ENCODE measurements around the gene HSPB9. TPM values are rescaled to one million over a fixed set of nuclear protein-coding genes. Genes with fewer than 3 reads are reported as not detected.

The HSPB9 gene
- total RNA-seq, 2 experiments from 2014 or later = not detected

GRCh38 chr17:42098730-42099399 lies 23.7 kb upstream of the HSPB9 start:
- H3K4me1 ChIP-seq (ENCODE audit: insufficient read depth, low read length) = peaks cover 13% of the 10 kb centered on the region
- POLR2A ChIA-PET = interaction anchor here (1.4 kb wide), 2 partner anchors 14 to 16 kb away, joined by 3 to 4 read pairs; partner anchors contain the start of gene DHX58
- Mint-ChIP-seq H3K4me3 (no peak overlapping the region), H3K9me3 (no peaks in the 10 kb centered on the region), H3K27me3 (peaks cover 30% of the 10 kb centered on the region), H3K27ac (no peak overlapping the region), H3K36me3 (ENCODE audit: low read depth) (no peaks in the 10 kb centered on the region), H3K4me1 (ENCODE audit: low read depth) (no peaks in the 10 kb centered on the region)
- no peak for TF ChIP-seq CTCF (IDR thresholded peaks at IDR 0.05)
- CTCF ChIA-PET = no interaction called here
- no peaks in the 10 kb centered on the region for H3K9me3 ChIP-seq (ENCODE audit: control insufficient read depth in 1 of 2, insufficient read depth in 1 of 2, low read length in 2 of 2)
- no peak overlapping the region for H3K27ac ChIP-seq (ENCODE audit: low read depth in 1 of 2, low read length in 2 of 2)
- ATAC-seq (ENCODE audit: poor library complexity) (peak; percentile 12), DNase-seq (no peak)
- peaks cover 10 to 11% of the 10 kb centered on the region in 2 experiments for H3K27me3 ChIP-seq (ENCODE audit: control insufficient read depth in 1 of 2, insufficient read depth in 2 of 2, low read length in 2 of 2)
- peaks cover 6% of the 10 kb centered on the region for H3K36me3 ChIP-seq (ENCODE audit: insufficient read depth, low read length)
- H3K4me3 ChIP-seq (ENCODE audit: low read length) = no peak overlapping the region
- intact Hi-C loops (cut with DNase I, micrococcal nuclease) = no loop called here

GRCh38 chr17:42101513-42102292 lies 20.9 kb upstream of the HSPB9 start:
- H3K4me1 Mint-ChIP-seq (ENCODE audit: low read depth) = no peaks in the 10 kb centered on the region
- H3K4me1 ChIP-seq (ENCODE audit: insufficient read depth, low read length) = peaks cover 13% of the 10 kb centered on the region
- peak; percentile 58 for ATAC-seq (ENCODE audit: poor library complexity)
- no peak overlapping the region for H3K4me3 ChIP-seq (ENCODE audit: low read length)
- POLR2A ChIA-PET = interaction anchor here (2.6 kb wide), 1 partner anchor 11 kb away, joined by 8 read pairs; the partner anchor contains the start of gene DHX58
- no peaks in the 10 kb centered on the region for H3K9me3 ChIP-seq (ENCODE audit: control insufficient read depth in 1 of 2, insufficient read depth in 1 of 2, low read length in 2 of 2)
- peaks cover 11% of the 10 kb centered on the region for H3K27me3 Mint-ChIP-seq
- CTCF ChIA-PET = interaction anchor here (0.6 to 1.2 kb wide), 14 partner anchors 9 to 286 kb away, joined by 3 to 11 read pairs (median 4); partner anchors contain the start of genes DHX58 and NKIRAS2
- no peaks in the 10 kb centered on the region for H3K9me3 Mint-ChIP-seq
- no peaks in the 10 kb centered on the region for H3K36me3 Mint-ChIP-seq (ENCODE audit: low read depth)
- DNase-seq = peak; percentile 35 to 72 (median 51)
- intact Hi-C loops (cut with DNase I, micrococcal nuclease) = no loop called here
- peaks cover 22% of the 10 kb centered on the region for H3K36me3 ChIP-seq (ENCODE audit: insufficient read depth, low read length)
- peak; percentile 80 for TF ChIP-seq CTCF (IDR thresholded peaks at IDR 0.05)
- H3K27ac Mint-ChIP-seq = no peak overlapping the region
- H3K4me3 Mint-ChIP-seq = no peak overlapping the region
- H3K27ac ChIP-seq (ENCODE audit: low read depth in 1 of 2, low read length in 2 of 2) = no peak overlapping the region
- H3K27me3 ChIP-seq (ENCODE audit: control insufficient read depth in 1 of 2, insufficient read depth in 2 of 2, low read length in 2 of 2) = peaks cover 5 to 10% of the 10 kb centered on the region in 2 experiments

GRCh38 chr17:42103221-42103954 lies 19.2 kb upstream of the HSPB9 start:
- no peaks in the 10 kb centered on the region for H3K27me3 Mint-ChIP-seq
- H3K4me3 Mint-ChIP-seq = no peak overlapping the region
- H3K36me3 Mint-ChIP-seq (ENCODE audit: low read depth) = no peaks in the 10 kb centered on the region
- Histone ChIP-seq H3K4me3 (ENCODE audit: low read length) (no peak overlapping the region), H3K9me3 (ENCODE audit: control insufficient read depth in 1 of 2, insufficient read depth in 1 of 2, low read length in 2 of 2) (no peaks in the 10 kb centered on the region), H3K27ac (ENCODE audit: low read depth in 1 of 2, low read length in 2 of 2) (no peak overlapping the region), H3K27me3 (ENCODE audit: control insufficient read depth in 1 of 2, insufficient read depth in 2 of 2, low read length in 2 of 2) (no peaks in the 10 kb centered on the region), H3K36me3 (ENCODE audit: insufficient read depth, low read length) (peaks cover 28% of the 10 kb centered on the region), H3K4me1 (ENCODE audit: insufficient read depth, low read length) (peaks cover 20% of the 10 kb centered on the region)
- ChIA-PET POLR2A (interaction anchor here (2.6 kb wide), 1 partner anchor 9 kb away, joined by 8 read pairs; the partner anchor contains the start of gene DHX58), CTCF (no interaction called here)
- DNase-seq = no peak
- ATAC-seq (ENCODE audit: poor library complexity) = no peak
- no peak for TF ChIP-seq CTCF (IDR thresholded peaks at IDR 0.05)
- no peaks in the 10 kb centered on the region for H3K9me3 Mint-ChIP-seq
- intact Hi-C loops (cut with DNase I, micrococcal nuclease) = no loop called here
- peaks cover 9% of the 10 kb centered on the region for H3K4me1 Mint-ChIP-seq (ENCODE audit: low read depth)
- H3K27ac Mint-ChIP-seq = no peak overlapping the region

Data from CD4-positive, alpha-beta T cell (primary cell).